Cardiac septum (tissue), 1 donor: ENCODE data around the gene GLDN. TPM values are rescaled to one million over a fixed set of nuclear protein-coding genes. Genes with fewer than 3 reads are reported as not detected.
"Not testable (repeated sequence)": the region's sequence is repeated elsewhere in the genome, so short reads cannot be mapped to it uniquely, and the experiment has no call there.

Experiments
- DNase-seq: peaks from one replicate; pipeline ENCODE4 v3.0.0-alpha.2; 2020; ENCODE audit warnings: low spot score
- intact Hi-C: fragments of 100-400 bp; cut with DNase I; formaldehyde crosslinking; loops from one replicate; pipeline ENCODE4 v1.14.0; 2022
- microRNA-seq: library from miRNA; unstranded; fragments of <30 nt; microRNA quantifications from one replicate; pipeline ENCODE4 v1.2.0, GENCODE V29; 2020
- total RNA-seq: library from RNA; stranded (reverse); fragmentation: NEBNext Ultra II Directional; extraction: Animal tissue kit (Norgen Biotek cat#: 25700); gene quantifications from one replicate; pipeline ENCODE4 v1.2.1, GENCODE V29; 2021
- donor health status: DM: no; HTN: no; CAD: no.

Gene GLDN
- total RNA-seq, 1 donor from 2014 or later = 20.6 TPM

DNA sequence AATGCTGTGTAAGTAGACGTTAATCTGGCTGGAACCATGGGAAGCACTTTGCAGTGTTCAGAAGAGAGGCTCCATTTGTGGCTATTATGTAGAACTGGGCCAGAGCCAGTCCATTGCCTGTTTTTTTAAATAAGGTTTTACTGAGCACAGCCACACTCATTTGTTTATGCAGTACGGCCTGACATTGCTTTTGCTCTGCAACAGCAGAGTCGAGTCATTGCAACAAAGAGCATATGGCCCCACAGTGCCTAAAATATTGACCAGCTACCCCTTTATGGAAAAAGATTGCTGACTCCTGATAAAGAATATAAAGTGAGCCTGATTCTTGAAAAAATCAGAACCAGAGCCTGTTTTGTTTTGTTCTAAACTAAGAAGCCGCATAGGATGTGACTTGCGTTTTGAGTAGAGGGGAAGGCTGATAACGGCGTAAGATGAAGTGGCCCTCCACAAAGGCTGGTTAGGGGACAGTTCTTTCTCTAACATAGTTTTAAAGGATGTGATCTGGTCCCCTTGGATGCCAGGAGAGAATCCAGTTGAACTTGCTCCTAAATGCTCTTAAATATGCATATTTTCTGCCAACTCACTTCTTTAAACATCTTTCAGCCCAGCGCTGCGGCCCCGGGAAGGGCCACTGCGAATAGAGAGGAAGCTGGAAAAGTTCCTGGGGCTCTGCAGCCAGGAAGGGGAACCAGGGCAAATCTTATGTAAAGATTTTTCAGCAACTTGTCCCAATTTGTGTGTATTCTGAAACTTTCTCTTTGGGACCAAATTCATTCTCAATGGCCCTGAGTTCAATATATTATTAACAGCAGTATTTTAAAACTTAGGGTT, 64.5 kb downstream of the GLDN start:
- no peak for DNase-seq

DNA sequence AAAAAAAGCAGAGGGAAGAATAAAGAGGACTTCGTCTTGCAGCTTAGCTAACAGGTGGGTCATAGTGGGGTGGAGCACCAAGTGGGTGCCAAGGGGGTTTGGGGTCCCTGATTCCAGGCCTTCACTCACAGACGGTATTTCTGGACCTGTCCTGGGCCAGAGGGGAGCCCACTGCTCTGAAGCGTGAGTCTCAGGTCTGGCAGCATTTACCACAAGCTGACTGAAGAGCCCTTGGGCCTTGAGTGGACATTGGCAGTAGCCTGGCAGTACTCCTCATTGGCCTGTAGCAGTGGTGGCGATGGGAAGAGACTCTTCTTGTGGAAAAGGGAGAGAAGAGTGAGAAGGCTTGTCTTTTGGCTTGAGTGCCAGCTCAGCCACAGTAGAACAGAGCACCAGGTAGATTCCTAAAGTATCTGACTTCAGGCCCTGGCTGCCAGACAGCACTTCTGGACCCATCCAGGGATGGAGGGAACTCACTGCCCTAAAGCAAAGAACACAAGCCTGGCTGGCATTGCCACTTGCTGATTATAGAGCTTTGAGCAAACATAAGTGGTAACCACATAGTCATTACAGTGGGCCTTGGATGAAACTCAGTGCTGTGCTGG, 72.9 kb downstream of the GLDN start:
- no peak for DNase-seq
- intact Hi-C loops = no loop called here

More for the DNA sequence above, 64.5 kb downstream of the GLDN start:
- intact Hi-C loops = no loop called here

DNA sequence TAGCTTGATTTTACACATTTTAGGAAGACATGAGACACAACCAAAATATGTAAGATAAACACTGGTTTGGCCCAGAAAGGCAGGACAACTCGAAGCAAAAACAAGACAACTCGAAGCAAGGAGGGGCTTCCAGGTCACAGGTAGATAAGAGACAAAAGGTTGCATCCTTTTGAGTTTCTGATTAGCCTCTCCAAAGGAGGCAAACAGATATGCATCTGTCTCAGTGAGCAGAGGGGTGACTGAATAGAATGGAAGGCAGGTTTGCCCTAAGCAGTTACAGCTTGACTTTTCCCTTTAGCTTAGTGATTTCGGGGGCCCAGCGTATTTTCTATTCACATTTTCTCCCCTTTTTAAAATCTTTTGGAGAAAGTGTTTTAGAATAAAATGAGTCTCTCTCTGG, 74.7 kb downstream of the GLDN start:
- intact Hi-C loops = no loop called here

DNA sequence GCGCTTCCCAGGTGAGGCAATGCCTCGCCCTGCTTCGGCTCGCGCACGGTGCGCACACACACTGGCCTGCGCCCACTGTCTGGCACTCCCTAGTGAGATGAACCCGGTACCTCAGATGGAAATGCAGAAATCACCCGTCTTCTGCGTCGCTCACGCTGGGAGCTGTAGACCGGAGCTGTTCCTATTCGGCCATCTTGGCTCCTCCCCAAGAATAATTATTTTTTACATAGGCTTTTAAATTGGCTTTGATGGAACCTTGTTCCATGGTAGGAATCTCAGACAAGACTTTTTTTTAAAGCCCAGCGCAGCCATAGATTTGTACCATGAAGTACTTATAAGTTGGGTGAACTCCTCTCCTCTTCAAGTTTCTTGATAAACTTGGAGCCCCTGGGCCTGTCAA, 81.6 kb downstream of the GLDN start:
- DNase-seq, intact Hi-C loops: not testable (repeated sequence)

More for the DNA sequence above, 74.7 kb downstream of the GLDN start:
- no peak for DNase-seq

DNA sequence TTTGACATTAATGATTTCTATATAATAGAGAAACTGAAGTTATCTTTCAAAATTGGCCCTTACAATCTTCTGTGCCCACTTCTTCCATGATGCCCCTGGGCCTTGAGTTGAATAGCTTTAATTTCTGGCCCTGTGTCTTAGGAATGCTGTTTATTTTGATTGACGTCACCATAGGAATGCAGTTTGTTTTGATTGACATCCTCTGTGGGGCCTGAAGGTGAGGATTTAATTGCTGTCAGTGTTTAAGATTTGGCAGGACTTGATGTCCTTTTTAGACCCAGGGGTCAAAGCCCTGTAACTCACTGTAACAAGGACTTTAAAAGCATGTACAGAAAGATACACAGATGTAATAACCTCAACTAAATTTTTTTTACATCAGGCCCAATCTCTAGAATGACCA, 83.3 kb downstream of the GLDN start:
- intact Hi-C loops = no loop called here
- DNase-seq = no peak

DNA sequence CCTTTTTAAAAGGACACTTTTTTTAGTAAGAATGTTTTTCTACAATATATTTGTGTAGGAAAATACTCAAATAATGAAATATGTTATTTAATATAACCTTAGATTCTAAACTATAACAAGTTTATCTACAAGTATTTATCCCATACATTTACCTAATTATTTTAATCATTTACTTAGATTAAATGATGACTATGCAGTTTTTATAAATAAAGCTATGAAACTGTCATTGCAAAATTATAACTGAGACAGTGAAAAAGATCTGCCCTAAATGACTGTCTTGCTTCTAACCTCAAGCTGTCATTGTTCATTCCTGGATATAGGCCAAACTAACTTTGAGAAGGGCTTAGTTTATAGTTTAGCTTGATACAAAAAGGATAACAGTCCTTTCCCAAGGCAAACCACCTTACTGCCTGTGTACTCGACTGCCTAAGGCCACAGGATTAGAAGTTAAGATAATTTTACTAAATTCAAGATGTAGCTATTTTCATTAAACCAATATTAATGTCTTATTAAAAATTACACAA, 84.1 kb downstream of the GLDN start:
- no peak for DNase-seq
- intact Hi-C loops = no loop called here

DNA sequence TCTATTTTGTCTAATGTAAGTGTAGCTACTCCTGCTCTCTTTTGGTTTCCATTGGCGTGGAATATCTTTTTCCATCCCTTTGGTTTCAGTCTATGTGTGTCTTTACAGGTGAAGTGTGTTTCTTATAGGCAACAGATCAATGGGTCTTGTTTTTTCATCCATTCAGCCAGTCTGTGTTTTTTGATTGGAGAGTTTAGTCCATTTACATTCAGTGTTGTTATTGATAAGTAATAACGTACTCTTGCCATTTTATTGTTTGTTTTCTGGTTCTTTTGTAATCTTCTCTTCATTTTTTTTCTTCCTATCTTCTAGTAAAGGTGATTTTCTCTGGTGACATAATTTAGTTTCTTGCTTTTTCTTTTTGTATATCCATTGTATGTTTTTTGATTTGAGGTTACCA, 97.1 kb downstream of the GLDN start:
- intact Hi-C loops = no loop called here
- DNase-seq = no peak

DNA sequence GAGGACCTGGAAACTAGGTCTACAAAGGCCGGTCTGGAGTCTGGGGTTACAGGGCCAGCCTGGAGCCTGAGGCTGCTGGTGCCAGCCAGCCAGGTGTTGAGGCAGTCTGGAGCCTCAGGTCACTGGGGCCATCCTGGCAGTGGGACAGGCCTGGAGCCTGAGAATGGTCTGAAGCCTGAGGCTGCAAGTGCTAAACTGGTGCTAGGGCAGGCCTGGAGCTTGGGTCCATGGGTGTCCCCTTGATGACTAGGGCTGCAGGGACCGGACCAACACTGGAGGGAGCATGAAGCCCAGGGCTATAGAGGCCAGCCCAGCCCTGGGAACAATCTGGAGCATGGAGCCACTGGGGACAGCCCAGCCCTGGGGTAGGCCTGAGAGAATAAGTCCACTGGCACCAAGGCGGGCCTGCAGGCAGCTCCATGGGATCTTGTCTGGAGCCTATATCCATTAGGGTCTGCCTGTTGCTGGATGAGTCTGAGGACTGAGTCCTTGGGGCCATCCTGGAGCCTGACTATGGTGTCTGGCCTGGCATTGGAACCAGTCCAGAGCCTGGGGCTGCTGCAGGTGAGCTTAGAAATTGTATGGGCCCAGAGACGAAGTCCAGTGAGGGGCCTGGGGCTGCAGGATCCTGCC, 101.9 kb downstream of the GLDN start:
- DNase-seq = no peak
- intact Hi-C loops = no loop called here

DNA sequence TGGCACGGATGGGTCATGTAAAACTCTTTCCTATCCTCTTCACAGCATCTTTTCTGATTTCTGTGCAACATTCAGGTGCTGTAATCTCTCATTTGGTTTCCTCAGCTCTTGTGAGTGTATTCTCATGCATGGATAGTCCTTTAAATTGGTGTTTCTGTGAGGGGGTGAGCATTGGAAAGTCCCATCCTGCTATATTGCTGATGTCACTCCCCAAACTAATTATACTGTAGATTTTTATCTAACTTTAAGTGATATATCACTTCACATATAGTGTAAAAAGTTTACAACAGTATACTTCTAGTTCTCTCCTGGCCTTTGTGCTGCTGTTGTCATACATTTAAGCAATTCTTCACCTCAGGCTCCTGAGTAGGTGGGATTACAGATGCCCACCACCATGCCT, 102.7 kb downstream of the GLDN start:
- no peak for DNase-seq
- intact Hi-C loops = no loop called here

DNA sequence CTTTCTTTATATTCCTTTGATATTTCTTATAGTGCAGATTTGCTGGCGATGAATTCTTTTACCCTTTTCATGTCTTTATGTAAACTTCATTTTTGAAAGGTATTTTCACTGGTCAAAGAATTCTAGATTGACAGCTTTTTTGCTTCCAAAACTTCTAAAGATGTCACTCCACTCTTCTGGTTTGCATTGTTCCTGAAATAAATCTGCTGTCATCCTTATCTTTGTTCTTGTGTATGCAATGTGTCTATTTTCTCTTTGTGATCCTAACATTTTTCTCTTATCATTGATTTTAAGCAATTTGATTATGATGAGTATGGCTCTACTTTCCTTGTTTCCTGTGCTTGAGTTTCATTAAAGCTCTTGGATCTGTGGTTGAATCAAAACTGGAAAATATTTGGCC, 103.4 kb downstream of the GLDN start:
- no peak for DNase-seq
- intact Hi-C loops = no loop called here

DNA sequence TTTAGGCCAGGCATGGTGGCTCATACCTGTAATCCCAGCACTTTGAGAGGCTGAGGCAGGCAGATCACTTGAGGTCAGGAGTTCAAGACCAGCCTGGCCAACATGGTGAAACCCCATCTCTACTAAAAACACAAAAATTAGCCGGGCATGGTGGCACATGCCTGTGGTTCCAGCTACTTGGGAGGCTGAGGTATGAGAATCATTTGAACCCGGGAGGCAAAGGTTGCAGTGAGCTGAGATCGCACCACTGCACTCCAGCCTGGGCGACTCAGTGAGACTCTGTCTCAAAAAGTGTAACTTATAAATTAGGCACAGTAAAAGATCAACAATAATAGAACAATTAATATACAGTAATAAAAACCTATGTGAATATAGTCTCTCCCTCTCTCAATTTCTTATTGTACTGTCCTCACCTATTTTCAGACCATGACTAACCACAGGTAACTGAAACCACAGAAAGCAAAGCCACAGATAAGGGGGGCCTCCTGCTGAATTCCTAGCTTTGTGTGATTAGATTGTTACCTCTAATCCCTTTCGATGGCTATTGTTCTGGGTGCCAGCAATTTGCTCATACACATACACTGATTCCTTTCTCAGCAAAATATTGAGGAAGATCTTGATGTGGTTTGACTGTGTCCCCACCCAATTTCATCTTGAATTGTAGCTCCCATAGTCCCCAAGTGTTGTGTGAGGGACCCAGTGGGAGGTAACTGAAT, 104.7 kb downstream of the GLDN start:
- DNase-seq, intact Hi-C loops: not testable (repeated sequence)

DNA sequence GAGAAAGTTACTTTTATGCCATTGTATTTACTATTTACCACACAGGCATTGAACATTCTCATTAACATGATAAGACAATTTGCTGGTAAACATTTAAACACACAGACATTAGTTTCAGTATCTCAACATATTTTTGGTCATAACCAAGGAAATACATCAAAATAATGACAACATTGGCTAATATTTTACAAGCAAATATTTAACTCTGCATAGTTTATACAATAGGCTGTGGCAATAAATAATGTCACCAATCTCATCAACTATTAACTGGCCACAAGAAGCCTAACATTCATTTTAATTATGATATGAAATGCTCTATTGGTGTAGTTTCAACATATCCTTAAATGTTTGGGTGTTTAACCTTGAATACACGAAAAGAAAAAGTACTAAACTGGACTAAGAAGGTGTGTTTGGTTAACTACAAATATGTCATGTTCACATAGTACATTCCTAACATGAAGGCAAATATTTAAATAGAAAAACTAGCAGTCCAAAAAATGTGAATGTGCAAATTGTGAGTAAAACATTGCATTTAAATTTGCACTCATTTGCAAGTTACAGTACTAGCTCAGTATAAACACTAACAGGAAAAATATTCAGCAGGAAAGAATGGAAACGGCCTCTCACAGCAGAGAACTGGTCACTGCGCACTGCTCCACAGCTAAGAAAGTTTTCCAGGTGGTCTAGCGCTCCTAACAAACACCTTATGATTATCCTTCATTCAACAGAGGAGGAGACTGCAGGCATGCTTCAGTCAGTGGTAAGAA, 106.6 kb downstream of the GLDN start:
- DNase-seq = no peak
- intact Hi-C loops = no loop called here

DNA sequence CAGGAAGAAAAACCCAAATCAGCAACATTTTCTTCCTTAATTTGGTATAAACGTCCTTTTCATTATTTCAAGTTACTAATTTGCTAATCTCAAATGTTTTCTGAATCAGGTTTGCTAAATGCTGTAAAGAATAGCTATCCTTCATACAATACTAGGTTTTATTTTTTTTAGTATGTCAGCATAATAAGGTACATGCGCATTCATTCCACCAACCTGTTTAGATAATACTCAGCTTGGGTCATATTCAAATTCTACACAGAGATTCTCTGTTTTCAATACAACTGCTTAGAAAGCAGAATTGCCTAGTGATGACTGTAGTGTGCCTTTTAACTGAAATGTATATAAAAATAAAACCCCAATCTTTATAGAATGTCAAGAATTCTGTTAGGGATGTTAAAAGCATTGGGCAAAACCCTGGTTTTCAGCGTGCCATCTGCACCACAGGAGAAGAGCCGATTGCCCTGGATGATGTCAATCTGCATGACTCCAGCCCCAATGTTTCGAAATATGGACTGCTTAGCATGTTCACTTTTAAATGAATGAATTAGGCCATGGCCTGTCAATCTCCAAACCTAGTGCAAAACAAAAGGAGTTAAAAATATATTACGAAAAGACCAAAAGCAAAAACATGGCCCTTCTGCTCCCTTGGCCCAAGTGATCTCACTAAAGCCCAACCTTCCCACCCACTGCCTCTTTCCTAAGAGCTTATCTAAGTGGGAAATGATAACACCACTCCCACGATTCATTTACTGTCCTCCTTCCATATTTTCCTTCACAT, 107.4 kb downstream of the GLDN start:
- no peak for DNase-seq
- intact Hi-C loops = no loop called here

DNA sequence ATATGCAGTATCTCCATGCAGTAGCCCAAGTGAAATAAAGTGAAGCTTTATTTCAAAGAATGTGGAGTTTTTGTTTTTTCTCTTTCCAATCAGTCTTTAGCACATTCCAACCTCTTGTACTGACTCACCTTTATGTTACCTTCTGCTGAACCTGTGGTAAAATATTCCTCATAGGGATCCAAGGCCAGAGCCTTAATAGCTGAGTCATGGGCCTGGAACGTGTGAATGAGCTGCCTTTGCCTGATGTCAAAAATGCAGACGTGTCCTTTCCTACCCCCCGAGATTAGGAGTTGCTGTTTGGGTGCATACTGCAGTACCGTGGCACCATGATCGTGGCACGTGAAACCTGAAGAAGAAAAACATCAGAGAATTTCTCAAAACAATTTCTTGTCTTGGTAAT, 108.5 kb downstream of the GLDN start:
- intact Hi-C loops = no loop called here
- DNase-seq = no peak

Small RNAs within 50 kb of the gene (microRNA-seq; reads per million reads assigned to microRNA genes)
- gene MIR7973-1 = not detected
- not detected for gene MIR7973-2

Other genes with a start within 250 kb of the GLDN start
- gene TNFAIP8L3, start 246.7 kb upstream of the GLDN start, total RNA-seq = 4.8 TPM
- 0.40 TPM for gene CYP19A1, start 3.1 kb upstream of the GLDN start, total RNA-seq